Astrocyte of the hippocampus (primary cell): ENCODE measurements around the gene NUP210.
"Not testable (repeated sequence)": the region's sequence is repeated elsewhere in the genome, so short reads cannot be mapped to it uniquely, and the experiment has no call there.

Experiments used
- DNase-seq: peaks from one replicate; pipeline ENCODE4 v3.0.0; 2011; ENCODE audit warnings: low read depth, low spot score

NUP210 gene

GRCh38 chr3:13429631-13430291, 9.6 kb upstream of the NUP210 start:
- DNase-seq = no peak

- DNase-seq = not testable (repeated sequence)
These were observed 8.6 kb upstream of the NUP210 start for GRCh38 chr3:13428678-13429077.

DNA sequence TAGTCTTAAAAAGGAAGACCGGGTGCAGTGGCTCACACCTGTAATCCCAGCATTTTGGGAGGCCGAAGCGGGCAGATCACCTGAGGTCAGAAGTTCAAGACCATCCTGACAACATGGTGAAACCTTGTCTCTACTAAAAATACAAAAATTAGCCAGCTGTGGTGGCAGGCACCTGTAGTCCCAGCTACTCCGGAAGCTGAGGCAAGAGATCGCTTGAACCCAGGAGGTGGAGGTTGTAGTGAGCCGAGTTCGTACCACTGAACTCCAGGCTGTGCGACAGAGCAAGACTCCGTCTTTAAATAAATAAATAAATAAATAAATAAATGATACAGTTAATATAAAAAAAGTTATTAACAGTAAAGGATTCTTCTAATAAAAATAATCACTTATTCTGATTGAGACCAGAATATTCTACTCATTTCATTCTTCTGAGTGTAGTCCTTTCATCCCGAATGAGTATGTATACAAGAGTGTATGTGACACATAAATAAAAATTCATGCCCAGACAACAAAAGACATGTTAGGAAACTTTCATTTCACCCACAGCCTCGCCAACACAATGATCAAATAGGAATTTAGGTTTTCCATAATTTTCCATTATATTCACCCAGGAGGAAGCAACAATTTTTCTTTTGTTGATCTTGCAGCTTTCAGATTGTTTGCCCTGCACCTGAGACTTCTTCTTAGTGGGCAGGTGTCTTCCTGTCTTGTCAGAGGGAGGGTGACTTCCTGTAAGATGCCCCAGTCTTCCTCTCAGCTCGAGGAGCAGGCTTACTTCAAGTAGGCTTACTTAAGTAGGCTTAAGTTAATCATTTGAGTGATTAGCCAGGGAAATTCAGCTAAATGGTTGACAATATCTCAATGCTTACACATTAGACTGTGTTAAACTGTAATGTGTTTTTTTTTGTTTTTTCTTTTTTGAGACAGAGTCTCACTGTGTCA, 7.8 kb upstream of the NUP210 start:
- DNase-seq = no peak

DNA sequence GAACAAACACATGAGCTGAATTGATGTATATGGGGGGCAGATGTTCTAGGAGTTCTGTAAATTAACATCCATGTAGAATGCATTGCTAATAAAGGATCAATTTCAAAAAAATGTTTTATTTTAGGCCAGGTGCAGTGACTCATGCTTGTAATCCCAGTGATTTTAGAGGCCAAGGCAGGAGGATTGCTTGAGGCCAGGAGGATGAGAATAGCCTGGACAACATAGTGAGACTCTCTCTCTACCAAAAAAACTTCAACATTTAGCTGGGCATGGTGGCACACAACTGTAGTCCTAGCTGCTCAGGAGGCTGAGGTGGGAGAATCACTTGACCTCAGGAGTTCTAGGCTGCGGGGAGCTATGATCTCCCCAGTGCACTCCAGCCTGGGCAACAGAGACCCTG, 6.5 kb upstream of the NUP210 start:
- DNase-seq = no peak

DNA sequence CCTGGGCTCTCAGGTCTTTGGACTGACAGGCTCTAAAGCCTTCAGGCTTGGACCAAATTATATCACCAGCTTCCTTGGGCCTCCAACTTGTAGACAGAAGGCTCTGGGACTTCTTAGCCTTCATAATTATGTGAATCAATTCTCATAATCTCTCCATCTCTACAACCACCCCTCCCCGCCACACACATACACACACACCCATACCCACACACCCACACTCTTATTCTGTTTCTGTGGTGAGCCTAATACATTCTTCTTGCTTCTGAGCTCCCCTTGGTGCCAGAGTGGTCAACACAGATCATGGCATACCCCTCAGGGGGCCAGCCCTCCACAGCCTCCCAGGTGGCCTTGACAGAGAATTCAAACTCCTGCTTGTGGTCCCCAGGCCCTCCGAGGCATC, 5.6 kb upstream of the NUP210 start:
- DNase-seq = no peak

- no peak for DNase-seq
These were observed 4.9 kb upstream of the NUP210 start for GRCh38 chr3:13424865-13425617.

DNA sequence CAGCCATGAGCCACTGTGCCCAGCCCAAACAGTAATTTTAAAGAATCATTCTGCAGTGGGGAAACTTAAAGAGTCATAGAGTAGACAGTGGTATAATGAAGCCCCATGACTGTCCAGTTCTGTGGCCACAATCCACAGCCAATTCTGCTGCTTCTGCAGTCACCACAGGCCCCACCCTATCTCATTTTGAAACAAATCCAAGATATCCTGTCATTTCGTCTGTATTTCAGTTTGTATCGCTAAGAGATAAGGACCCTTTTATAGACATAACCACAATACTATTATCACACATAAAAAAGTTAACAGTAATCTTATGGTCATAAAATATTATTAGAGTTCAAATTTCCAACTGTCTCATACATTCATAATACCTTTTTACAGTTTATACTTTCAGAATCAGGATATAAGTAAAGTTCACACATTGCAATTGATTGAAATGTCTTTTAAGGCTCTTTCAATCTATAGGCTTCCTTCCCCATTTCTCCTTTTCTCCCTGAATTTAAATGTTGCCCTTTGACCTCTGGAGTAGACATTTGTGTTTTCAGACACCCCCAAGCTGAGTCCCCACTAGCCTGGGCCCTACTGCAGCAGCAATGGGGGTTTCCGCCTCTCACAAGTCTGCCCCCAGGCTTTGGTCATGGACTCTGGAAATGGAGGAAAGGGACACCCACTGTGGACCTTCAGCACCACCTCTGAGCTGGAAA, 4.2 kb upstream of the NUP210 start:
- DNase-seq = no peak

- no peak for DNase-seq
These were observed 976 bp upstream of the NUP210 start for GRCh38 chr3:13420831-13421765.

DNA sequence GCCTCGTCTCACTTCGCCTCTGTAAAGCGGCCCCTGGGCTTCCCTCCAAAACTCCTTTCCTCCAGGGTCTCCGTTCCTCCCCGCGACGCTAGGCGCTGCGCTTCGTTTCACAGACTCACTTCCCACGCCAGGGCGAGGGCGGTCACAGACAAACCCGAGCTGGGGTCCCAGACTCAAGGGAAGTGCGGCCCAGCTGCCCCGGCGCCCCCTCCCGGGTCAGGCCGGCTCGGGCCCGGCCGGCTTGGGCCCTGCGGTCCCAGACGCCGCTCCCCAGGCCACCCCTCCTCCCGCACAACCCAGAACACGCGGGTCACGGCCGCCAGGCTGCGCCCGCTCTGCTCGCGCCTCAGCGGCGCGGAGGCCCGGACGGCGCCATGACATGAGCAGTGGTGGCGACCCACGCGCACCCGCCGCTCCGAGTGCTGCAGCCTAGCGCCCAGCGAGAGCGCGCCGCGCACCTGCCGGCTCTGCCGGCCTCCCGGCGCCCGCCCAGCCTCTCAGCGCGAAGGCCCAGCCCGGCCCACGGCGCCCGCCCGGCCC, 547 bp downstream of the NUP210 start:
- DNase-seq = peak; percentile 57

DNA sequence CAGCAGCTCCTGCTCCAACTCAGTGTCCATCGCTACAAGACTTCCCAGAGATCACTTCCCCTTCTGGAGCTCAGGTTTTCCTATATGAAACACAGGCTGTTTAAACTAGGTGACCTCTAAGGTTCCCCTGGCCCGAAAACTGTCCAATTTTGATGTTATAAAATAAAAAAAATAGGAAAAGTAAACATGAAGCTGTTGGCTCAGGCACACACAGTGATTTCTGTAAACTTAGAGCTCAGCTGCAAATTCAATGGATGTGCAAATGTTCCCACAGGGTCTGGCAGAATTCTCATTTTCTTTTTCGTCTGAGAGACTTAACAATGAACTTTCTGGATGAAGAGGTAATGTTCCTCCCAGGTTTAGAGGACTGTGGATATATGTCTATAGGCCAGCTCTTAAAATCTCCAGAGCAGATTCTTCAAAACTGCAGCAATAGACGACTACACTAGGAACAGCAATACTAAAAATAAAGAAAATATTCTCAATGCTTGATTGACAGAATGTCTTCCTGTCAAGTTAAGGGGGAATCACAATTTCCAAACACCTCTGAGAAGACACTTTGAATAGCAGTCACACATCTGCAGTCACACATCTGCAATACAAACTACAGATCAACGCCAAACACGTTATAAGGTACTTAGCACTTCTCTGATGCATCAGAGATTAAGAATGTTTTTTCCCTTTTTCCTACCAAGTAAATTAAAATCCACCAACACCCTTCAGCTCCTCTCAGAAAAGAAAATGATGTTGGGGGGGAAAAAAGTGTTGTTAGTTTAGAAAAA, 2.8 kb downstream of the NUP210 start:
- DNase-seq = no peak

DNA sequence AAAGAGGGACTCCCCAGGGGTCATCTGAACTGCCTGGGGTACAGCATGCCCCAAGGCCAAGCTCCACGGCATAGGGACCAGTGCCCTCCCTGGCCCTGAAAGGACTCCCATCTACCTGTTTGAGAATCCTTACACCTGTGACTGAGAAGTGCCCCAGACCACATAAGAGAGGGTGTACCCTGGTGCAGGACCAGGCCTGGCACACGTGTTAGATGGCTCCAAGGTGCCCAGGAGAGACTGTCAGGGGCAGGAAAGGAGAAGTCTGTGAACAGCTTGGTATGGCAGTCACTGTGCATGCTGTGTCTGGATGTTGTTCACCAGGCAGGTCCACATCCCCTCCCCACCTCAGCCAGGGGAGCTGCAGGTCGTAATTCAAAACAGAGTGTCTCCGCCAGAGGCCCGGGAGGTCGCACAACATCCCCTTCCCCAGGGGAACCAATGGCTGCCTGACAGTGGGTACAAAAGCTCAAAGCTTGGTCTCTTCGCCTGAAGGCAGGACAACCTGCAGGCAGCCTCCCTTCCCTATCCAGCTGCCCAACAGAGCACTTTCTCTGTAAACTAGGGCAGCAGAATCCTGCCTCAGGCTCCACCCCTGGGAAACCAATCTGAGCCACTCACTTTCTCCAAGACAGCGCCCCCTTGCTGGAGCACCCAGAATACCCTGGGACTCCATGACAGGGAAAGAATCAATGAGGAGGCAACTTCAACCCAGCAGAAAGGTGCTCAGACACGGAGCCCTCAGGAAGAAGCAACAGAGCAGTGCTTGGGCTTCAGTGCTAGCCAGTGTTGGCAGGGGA, 3.9 kb downstream of the NUP210 start:
- no peak for DNase-seq

GRCh38 chr3:13415236-13415986, 4.7 kb downstream of the NUP210 start:
- DNase-seq = no peak

DNA sequence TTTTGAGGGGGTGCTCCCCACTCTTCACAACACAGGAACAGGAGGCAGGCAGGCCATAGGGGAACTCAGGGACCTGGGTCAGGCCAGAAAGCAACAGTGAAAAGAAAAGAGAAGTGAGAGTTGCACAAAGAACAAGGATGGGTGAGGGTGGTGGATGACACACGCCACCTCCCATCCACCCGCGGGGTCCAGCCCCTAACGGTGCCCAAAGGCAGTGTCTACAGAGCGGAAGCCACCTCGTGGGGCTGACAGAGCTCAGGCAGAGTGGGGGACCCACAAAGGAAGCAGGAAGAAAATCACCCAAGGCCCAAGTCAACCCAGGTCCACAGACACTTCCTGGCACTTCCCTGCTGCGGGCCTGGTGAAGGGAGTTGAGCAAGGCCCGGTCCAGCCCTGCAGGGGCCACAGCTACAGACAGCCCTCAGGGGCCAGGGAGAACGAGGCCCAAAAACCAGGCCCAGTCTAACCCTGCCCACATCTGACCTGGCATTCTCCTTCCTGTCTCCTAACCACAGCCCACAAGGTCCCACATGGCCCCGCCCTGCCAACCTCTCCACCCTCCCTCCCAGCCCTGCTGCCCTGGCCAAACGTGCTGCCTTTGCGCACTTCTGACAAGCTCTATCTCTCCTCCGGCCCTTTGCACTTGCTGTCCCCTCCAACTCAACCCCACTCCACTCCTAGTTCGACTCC, 5.9 kb downstream of the NUP210 start:
- DNase-seq = no peak

DNA sequence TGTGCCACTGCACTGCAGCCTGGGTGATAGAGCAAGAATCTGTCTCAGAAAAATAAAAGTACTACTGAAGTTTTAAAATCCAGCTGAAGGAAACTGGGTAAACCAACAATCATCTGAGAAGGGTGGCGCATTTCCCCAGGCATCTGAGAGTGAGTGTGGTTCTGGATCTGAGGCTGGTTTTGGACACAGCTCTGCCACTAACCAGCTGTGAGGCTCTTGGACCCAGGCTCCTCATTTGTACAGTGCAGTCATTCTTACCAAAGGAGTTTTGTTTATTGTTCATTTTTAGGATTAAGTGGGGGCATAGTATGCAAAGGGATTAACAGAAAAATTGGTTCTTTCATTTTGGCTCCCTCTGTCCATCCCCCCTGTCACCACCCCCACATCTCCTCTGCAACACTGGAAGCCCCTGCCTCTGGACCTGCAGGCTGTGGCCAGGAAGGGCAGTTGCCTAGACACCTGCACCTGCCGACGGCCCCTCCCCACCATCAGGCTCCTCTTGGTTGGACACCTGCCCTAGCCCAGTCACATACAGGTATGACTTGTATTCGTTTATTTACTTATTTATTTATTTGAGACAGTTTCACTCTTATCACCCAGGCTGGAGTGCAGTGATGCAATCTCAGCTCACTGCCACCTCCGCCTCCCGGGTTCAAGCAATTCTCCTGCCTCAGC, 8.8 kb downstream of the NUP210 start:
- no peak for DNase-seq

GRCh38 chr3:13408890-13409289, 11.2 kb downstream of the NUP210 start:
- DNase-seq = no peak

DNA sequence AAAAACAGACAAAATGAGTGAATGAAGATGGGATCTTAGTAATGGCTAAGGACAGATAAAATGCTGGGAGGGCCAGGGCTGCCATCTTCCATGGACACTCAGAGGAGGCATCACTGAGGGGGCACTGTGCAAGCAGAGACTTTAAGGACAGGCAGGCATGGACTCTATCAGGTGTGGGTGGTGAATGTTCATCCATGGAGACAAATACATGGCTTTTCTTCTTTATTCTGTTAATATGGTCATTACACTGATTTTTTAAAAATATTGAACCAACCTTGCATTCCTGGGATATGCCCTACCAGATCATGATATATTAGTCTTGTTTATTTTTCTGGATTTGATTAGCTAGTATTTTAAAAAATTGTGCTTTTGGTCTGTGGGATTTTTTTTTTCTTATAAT, 12.2 kb downstream of the NUP210 start:
- DNase-seq = no peak

DNA sequence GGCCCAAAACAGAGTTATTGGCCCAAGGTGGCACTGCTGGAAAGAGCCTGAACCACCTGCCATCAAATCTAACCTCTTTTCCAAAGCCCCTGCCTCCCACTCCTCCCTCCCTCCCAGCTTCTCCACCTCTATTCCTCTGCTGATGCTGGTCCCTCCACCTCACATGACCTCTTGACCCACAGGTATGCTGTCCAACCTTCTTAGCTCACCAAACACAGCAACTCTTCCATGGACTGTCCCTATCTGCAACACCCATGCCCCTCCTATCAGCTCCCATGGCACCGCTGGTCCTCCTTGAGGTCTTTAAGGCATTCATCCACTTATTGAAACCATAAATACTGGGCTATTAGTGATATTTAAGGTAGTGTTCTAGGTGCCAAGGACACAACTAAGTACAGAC, 12.6 kb downstream of the NUP210 start:
- DNase-seq = no peak
